CD14-positive monocyte (primary cell): Measurements from ENCODE around the gene AFF3. TPM values are rescaled to one million over a fixed set of nuclear protein-coding genes. Genes with fewer than 3 reads are reported as not detected.

Experiments
- DNase-seq, 3 donors: peaks; one replicate each; pipeline ENCODE4 v3.0.0-alpha.2; 2011 to 2022
- H2AFZ ChIP-seq: 2 replicates; pipeline ENCODE4 v1.6.0; 2012; ENCODE audit warnings: mild to moderate bottlenecking, low read depth, low read length, inconsistent platforms; ENCODE audit not compliant: insufficient read depth, poor library complexity, severe bottlenecking
- H3K27ac ChIP-seq, 2 donors: 1 replicate in 1 of 2; 2 replicates in 1 of 2; pipeline ENCODE4 v1.5.1; 2012 to 2013; ENCODE audit warnings: low read length in 2 of 2, control low read depth in 1 of 2, inconsistent platforms in 1 of 2, low read depth in 1 of 2, mild to moderate bottlenecking in 1 of 2
- H3K27me3 ChIP-seq, 2 donors: one replicate each; pipeline versions ENCODE4 v1.6.0 to v1.6.1; 2011 to 2013; ENCODE audit warnings: low read length in 2 of 2; ENCODE audit not compliant: control insufficient read depth in 2 of 2, insufficient read depth in 2 of 2
- H3K36me3 ChIP-seq, 2 donors: replicated peaks in 1 of 2; 1 replicate in 1 of 2; 2 replicates in 1 of 2; pipeline versions ENCODE4 v1.5.1 to v1.6.1; 2012 to 2013; ENCODE audit warnings: low read length in 2 of 2, control low read depth in 1 of 2, inconsistent platforms in 1 of 2, mild to moderate bottlenecking in 1 of 2; ENCODE audit not compliant: insufficient read depth in 2 of 2, control insufficient read depth in 1 of 2
- H3K4me1 ChIP-seq, 2 donors: 1 replicate in 1 of 2; 2 replicates in 1 of 2; pipeline versions ENCODE4 v1.5.1 to v1.6.1; 2012 to 2013; ENCODE audit warnings: low read length in 2 of 2, control low read depth in 1 of 2, inconsistent platforms in 1 of 2, mild to moderate bottlenecking in 1 of 2, moderate library complexity in 1 of 2; ENCODE audit not compliant: insufficient read depth in 2 of 2, control insufficient read depth in 1 of 2
- H3K4me2 ChIP-seq: replicated peaks from 2 replicates; pipeline ENCODE3; 2012; ENCODE audit warnings: low read length, moderate library complexity, mild to moderate bottlenecking; ENCODE audit not compliant: poor library complexity, severe bottlenecking; ENCODE audit errors: extremely low read depth
- H3K4me3 ChIP-seq, 3 experiments: fragments of 200-600 bp in 1 of 3; sonication (generic) in 1 of 3; replicated peaks in 1 of 3; 1 replicate in 2 of 3; 2 replicates in 1 of 3; pipeline ENCODE4 v1.5.1; 2011 to 2013; ENCODE audit warnings: low read length in 3 of 3, mild to moderate bottlenecking in 3 of 3, control low read depth in 2 of 3, low read depth in 2 of 3, inconsistent platforms in 1 of 3, moderate library complexity in 1 of 3
- H3K79me2 ChIP-seq: 2 replicates; pipeline ENCODE4 v1.6.0; 2012; ENCODE audit warnings: mild to moderate bottlenecking, control low read depth, inconsistent platforms, low read length, moderate library complexity; ENCODE audit not compliant: insufficient read depth
- H3K9ac ChIP-seq: 2 replicates; pipeline ENCODE4 v1.6.0; 2017; ENCODE audit warnings: low read length, mild to moderate bottlenecking; ENCODE audit not compliant: insufficient read depth, poor library complexity, severe bottlenecking
- H3K9me3 ChIP-seq, 2 donors: replicated peaks in 1 of 2; 1 replicate in 1 of 2; 2 replicates in 1 of 2; pipeline versions ENCODE4 v1.5.1 to v1.6.1; 2012 to 2013; ENCODE audit warnings: low read length in 2 of 2, control low read depth in 1 of 2; ENCODE audit not compliant: control insufficient read depth in 1 of 2, insufficient read depth in 1 of 2
- H4K20me1 ChIP-seq: 2 replicates; pipeline ENCODE4 v1.6.0; 2012; ENCODE audit warnings: mild to moderate bottlenecking, low read length, control low read depth, moderate library complexity; ENCODE audit not compliant: insufficient read depth
- H3K27ac Mint-ChIP-seq, 7 donors: one replicate each; pipeline ENCODE4 v1.8.0; 2020; ENCODE audit warnings: mild to moderate bottlenecking in 7 of 7, mixed read lengths in 7 of 7, moderate library complexity in 6 of 7, inconsistent platforms in 2 of 7
- H3K27me3 Mint-ChIP-seq, 3 donors: one replicate each; pipeline ENCODE4 v1.8.0; 2021 to 2022; ENCODE audit warnings: low read depth in 3 of 3, mild to moderate bottlenecking in 3 of 3, mixed read lengths in 3 of 3, moderate library complexity in 3 of 3, inconsistent platforms in 1 of 3
- H3K36me3 Mint-ChIP-seq, 2 donors: one replicate each; pipeline ENCODE4 v1.8.0; 2020; ENCODE audit warnings: mixed read lengths in 2 of 2, inconsistent platforms in 1 of 2, mild to moderate bottlenecking in 1 of 2
- H3K4me1 Mint-ChIP-seq: one replicate; pipeline ENCODE4 v1.8.0; 2020; ENCODE audit warnings: mild to moderate bottlenecking, mixed read lengths
- H3K4me3 Mint-ChIP-seq, 2 donors: one replicate each; pipeline ENCODE4 v1.8.0; 2020; ENCODE audit warnings: mild to moderate bottlenecking in 2 of 2, mixed read lengths in 2 of 2, moderate library complexity in 1 of 2
- H3K9me3 Mint-ChIP-seq, 7 donors: one replicate each; pipeline ENCODE4 v1.8.0; 2020 to 2022; ENCODE audit warnings: mixed read lengths in 7 of 7, mild to moderate bottlenecking in 6 of 7, moderate library complexity in 6 of 7, inconsistent platforms in 2 of 7
- WGBS: methylation state at CpG from one replicate; pipeline ENCODE4 v1.1.5; 2013; ENCODE audit warnings: missing lambda C conversion rate; ENCODE audit not compliant: insufficient coverage; 5-methylcytosine and 5-hydroxymethylcytosine counted together
- intact Hi-C, 2 donors: fragments of 100-400 bp; cut with micrococcal nuclease; formaldehyde crosslinking; loops; one replicate each; pipeline versions ENCODE4 v1.15.0 to v1.15.1; 2023
- polyA plus RNA-seq, 3 donors: library from polyadenylated mRNA; depleted of rRNA in 1 of 3; unstranded in 2 of 3; stranded (reverse) in 1 of 3; fragments of 300-500 nt in 2 of 3; fragments of >200 nt in 1 of 3; fragmentation: Illumina TruSeq in 2 of 3; gene quantifications; 1 replicate in 2 of 3; 2 replicates in 1 of 3; pipeline ENCODE4 v1.2.3, GENCODE V29; 2012 to 2021
- TF ChIP-seq, protein P1 (sequence below): fragments of 200-600 bp; IDR thresholded peaks from one replicate; pipeline ENCODE4 v1.8.0; 2022; ENCODE audit warnings: antibody characterized with exemption, mild to moderate bottlenecking

AFF3 gene
- polyA plus RNA-seq, 3 donors, result 0.17 to 4.1 (median 0.49) TPM

DNA sequence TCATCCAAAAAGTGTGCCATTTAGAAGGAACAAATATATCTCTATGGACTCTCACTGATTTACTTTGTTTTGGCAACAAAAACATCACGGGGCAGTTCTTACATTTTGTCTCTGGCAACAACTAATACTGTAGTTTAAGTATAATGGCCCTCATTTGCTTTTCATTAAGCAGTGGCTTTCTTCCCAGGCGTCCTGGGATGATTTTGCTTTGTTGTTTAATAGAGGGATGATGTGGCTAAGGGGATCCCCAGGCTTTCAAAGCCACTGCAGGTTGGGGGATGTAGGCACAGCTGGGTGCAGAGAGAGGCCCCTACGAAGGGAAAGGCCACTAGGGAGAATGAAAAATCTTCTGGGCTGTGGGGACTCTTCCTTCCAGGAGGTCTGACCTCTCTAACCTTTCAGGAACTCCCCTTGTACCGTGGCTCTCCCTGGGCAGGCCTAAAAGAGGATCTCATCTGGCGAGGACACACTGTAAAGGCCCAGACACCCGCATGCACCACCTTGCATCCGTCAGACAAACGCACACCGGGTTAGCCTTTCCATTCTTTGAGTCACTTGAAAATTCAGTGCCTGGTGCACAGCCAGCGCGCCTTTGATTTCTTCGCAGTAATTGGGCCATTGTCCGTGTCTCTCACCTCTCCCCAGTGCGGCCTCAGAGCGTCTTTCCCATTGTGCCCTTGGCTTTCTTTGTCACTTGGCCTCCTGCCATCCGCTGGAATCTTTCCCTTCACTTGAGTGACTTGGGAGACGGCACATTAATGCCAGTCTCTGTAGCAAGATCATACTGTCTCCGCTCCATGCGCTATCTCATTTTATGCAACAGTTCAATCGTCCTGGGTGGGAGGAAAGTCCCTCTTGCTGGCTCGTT, 40.3 kb upstream of the AFF3 start:
- Histone ChIP-seq H3K4me2 (no peak overlapping the region), H2AFZ (no peak overlapping the region), H3K36me3 (no peaks in the 10 kb centered on the region), H3K27ac (peak overlapping the region in 1 of 2 donors; percentile 24), H3K9ac (no peak overlapping the region), H3K4me3 (no peak overlapping the region), H3K79me2 (no peaks in the 10 kb centered on the region), H3K27me3 (no peaks in the 10 kb centered on the region), H3K4me1 (peaks cover 41 to 42% of the 10 kb centered on the region in 2 donors), H3K9me3 (no peaks in the 10 kb centered on the region), H4K20me1 (no peaks in the 10 kb centered on the region)
- H3K4me1 Mint-ChIP-seq, result peaks cover 49% of the 10 kb centered on the region
- TF ChIP-seq, protein P1, sequence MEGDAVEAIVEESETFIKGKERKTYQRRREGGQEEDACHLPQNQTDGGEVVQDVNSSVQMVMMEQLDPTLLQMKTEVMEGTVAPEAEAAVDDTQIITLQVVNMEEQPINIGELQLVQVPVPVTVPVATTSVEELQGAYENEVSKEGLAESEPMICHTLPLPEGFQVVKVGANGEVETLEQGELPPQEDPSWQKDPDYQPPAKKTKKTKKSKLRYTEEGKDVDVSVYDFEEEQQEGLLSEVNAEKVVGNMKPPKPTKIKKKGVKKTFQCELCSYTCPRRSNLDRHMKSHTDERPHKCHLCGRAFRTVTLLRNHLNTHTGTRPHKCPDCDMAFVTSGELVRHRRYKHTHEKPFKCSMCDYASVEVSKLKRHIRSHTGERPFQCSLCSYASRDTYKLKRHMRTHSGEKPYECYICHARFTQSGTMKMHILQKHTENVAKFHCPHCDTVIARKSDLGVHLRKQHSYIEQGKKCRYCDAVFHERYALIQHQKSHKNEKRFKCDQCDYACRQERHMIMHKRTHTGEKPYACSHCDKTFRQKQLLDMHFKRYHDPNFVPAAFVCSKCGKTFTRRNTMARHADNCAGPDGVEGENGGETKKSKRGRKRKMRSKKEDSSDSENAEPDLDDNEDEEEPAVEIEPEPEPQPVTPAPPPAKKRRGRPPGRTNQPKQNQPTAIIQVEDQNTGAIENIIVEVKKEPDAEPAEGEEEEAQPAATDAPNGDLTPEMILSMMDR, result no peak
- peak overlapping the region in 4 of 7 donors; percentile 4 to 63 (median 60) for H3K27ac Mint-ChIP-seq
- H3K4me3 Mint-ChIP-seq, result no peak overlapping the region
- intact Hi-C loops, result no loop called here
- no peaks in the 10 kb centered on the region for H3K27me3 Mint-ChIP-seq
- DNase-seq, result no peak
- H3K36me3 Mint-ChIP-seq, result no peaks in the 10 kb centered on the region
- peaks cover 0 to 6% (median 0%) of the 10 kb centered on the region in 7 donors for H3K9me3 Mint-ChIP-seq
- 85% methylated on average over 18 of the region's 21 CpGs for WGBS

DNA sequence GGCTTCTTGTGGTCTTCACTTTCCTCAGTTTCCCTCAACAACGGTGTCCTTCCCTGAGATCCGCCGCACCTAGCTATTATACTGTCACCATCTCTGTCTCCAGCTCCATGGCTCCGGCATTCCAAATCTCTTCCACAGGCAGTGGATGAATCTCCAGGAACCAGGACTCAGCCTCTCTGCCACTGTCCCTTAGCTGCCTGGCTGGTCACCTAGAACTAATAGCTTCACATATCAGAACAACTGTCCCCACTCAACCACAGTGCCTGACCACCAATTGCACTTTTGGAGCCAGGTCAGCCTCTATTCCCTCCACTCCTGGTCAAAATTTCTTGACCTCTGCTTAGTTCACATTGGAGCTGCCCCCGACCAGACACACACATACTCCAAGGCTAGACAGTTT, 38.1 kb upstream of the AFF3 start:
- H3K9ac ChIP-seq, result no peak overlapping the region
- H3K79me2 ChIP-seq, result no peaks in the 10 kb centered on the region
- Mint-ChIP-seq H3K27ac (no peak overlapping the region), H3K36me3 (no peaks in the 10 kb centered on the region), H3K4me3 (peak overlapping the region in 1 of 2 donors; percentile 41), H3K9me3 (peaks cover 0 to 6% (median 0%) of the 10 kb centered on the region in 7 donors), H3K4me1 (peaks cover 40% of the 10 kb centered on the region), H3K27me3 (no peaks in the 10 kb centered on the region)
- H3K9me3 ChIP-seq, result no peaks in the 10 kb centered on the region
- TF ChIP-seq, protein P1, result no peak
- H4K20me1 ChIP-seq, result no peaks in the 10 kb centered on the region
- WGBS, result 96% methylated on average over 4 of the region's 5 CpGs
- H3K27ac ChIP-seq, result no peak overlapping the region
- H2AFZ ChIP-seq, result no peak overlapping the region
- H3K4me3 ChIP-seq, result no peak overlapping the region
- intact Hi-C loops, result no loop called here
- DNase-seq, result no peak
- no peak overlapping the region for H3K4me2 ChIP-seq
- no peaks in the 10 kb centered on the region for H3K27me3 ChIP-seq
- H3K36me3 ChIP-seq, result no peaks in the 10 kb centered on the region
- H3K4me1 ChIP-seq, result peaks cover 33 to 35% of the 10 kb centered on the region in 2 donors
